ENCODE measurements around the gene ZNF837. TPM values are rescaled to one million over a fixed set of nuclear protein-coding genes. Genes with fewer than 3 reads are reported as not detected.

ZNF837 gene
- total and polyA plus RNA-seq, 2 of the 13 experiments (the other 11 are each of a cell fraction or from before 2014, with no cell fraction given), result 0.29 to 1.3 TPM

GRCh38 chr19:58408152-58409009 is 27.6 kb upstream of the ZNF837 start, which contains the start of gene ZNF584 (continued):
- TF ChIP-seq NFRKB (IDR thresholded peaks at IDR 0.05) (no peak), NFKBIZ (CRISPR knock-in tag; IDR thresholded peaks at IDR 0.05) (no peak), ZFP36L1 (CRISPR knock-in tag; IDR thresholded peaks at IDR 0.05) (no peak), SNAPC2 (CRISPR knock-in tag; IDR thresholded peaks at IDR 0.05) (0 out of 2 replicates have a peak, but pooled peaks have one; percentile 20), TCF7 (IDR thresholded peaks at IDR 0.05; ENCODE audit: low read depth) (no peak), EEA1 (CRISPR knock-in tag; IDR thresholded peaks at IDR 0.05; ENCODE audit: borderline replicate concordance) (peak; percentile 16; the same call in 1 of the 2 replicates), HHEX (CRISPR knock-in tag; IDR thresholded peaks at IDR 0.05) (no peak), MXD3 (CRISPR knock-in tag; IDR thresholded peaks at IDR 0.05) (0 out of 2 replicates have a peak, but pooled peaks have one; percentile 58), SMAD9 (CRISPR knock-in tag; IDR thresholded peaks at IDR 0.05) (no peak), NR2C2 (CRISPR knock-in tag; IDR thresholded peaks at IDR 0.05; ENCODE audit: borderline replicate concordance) (peak; percentile 92), ZNF350 (CRISPR knock-in tag; IDR thresholded peaks at IDR 0.05; ENCODE audit: borderline replicate concordance, low read depth) (peak; percentile 71; the same call in 1 of the 2 replicates), KDM4B (CRISPR knock-in tag; IDR thresholded peaks at IDR 0.05) (no peak), ZNF883 (CRISPR knock-in tag; IDR thresholded peaks at IDR 0.05; ENCODE audit: not compliant biosample characterization) (peak; percentile 28), THAP7 (CRISPR knock-in tag; IDR thresholded peaks at IDR 0.05) (0 out of 2 replicates have a peak, but pooled peaks have one; percentile 39), TOE1 (CRISPR knock-in tag; IDR thresholded peaks at IDR 0.05) (no peak), GLMP (CRISPR knock-in tag; IDR thresholded peaks at IDR 0.05; ENCODE audit: borderline replicate concordance) (no peak), MEIS1 (CRISPR knock-in tag; IDR thresholded peaks at IDR 0.05; ENCODE audit: borderline replicate concordance) (peak; percentile 71; the same call in 1 of the 2 replicates), ZNF768 (CRISPR knock-in tag; IDR thresholded peaks at IDR 0.05) (no peak), ZNF619 (CRISPR knock-in tag; IDR thresholded peaks at IDR 0.05) (no peak; the same call in 1 of the 2 replicates), ZNF781 (CRISPR knock-in tag; IDR thresholded peaks at IDR 0.05; ENCODE audit: borderline replicate concordance, not compliant biosample characterization) (peak; percentile 92), CREB3 (CRISPR knock-in tag; IDR thresholded peaks at IDR 0.05) (no peak), YY1 (IDR thresholded peaks at IDR 0.05; ENCODE audit: insufficient read depth, insufficient replicate concordance, low read depth, low read length) (peak; percentile 80), BRF2 (CRISPR knock-in tag; IDR thresholded peaks at IDR 0.05) (peak; percentile 58), RAD21 (CRISPR knock-in tag; IDR thresholded peaks at IDR 0.05) (peak; percentile 36; the same call in 1 of the 2 replicates), MIER3 (CRISPR knock-in tag; IDR thresholded peaks at IDR 0.05; ENCODE audit: borderline replicate concordance) (peak; percentile 52; the same call in 1 of the 2 replicates)
- TF ChIP-seq, protein P1, sequence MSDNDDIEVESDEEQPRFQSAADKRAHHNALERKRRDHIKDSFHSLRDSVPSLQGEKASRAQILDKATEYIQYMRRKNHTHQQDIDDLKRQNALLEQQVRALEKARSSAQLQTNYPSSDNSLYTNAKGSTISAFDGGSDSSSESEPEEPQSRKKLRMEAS (IDR thresholded peaks at IDR 0.05), result peak; percentile 64
